ENCODE results near the gene APCDD1L. TPM values are rescaled to one million over a fixed set of nuclear protein-coding genes. Genes with fewer than 3 reads are reported as not detected.

Gene APCDD1L
- total RNA-seq, 1 experiment from 2014 or later, result not detected

GRCh38 chr20:58421497-58421850 lies 93.7 kb downstream of the APCDD1L start:
- peak overlapping the region; percentile 89 for H3K27ac Mint-ChIP-seq (ENCODE audit: unreplicated experiment)
- peaks cover 2% of the 10 kb centered on the region; the same call in 1 of the 2 replicates for H3K36me3 ChIP-seq (ENCODE audit: control insufficient read depth, insufficient read depth, low read length)
- peak overlapping the region; percentile 50 for H3K4me3 Mint-ChIP-seq (ENCODE audit: unreplicated experiment)
- peak; percentile 74 to 79 for DNase-seq
- H3K4me1 Mint-ChIP-seq (ENCODE audit: low read depth, unreplicated experiment), result peaks cover 65% of the 10 kb centered on the region
- TF ChIP-seq CTCF (IDR thresholded peaks at IDR 0.05; ENCODE audit: insufficient read depth in 1 of 2, low read depth in 1 of 2, low read length in 1 of 2, severe bottlenecking in 1 of 2, unreplicated experiment in 1 of 2), result no peak
- H3K4me1 ChIP-seq, result peaks cover 71% of the 10 kb centered on the region
- ChIA-PET POLR2A (interaction anchor here (0.6 to 1.6 kb wide), 5 partner anchors 16 to 231 kb away, joined by 4 to 20 read pairs (median 5); partner anchors contain the start of gene VAPB), CTCF (interaction anchor here (0.5 to 1.5 kb wide), 7 partner anchors 13 to 611 kb away, joined by 3 to 7 read pairs (median 3); partner anchors contain the start of genes STX16 and VAPB)
- H3K9me3 ChIP-seq, result no peaks in the 10 kb centered on the region
- H3K36me3 Mint-ChIP-seq (ENCODE audit: insufficient read depth, unreplicated experiment), result peaks cover 58% of the 10 kb centered on the region
- intact Hi-C loops (cut with micrococcal nuclease; ENCODE audit: unreplicated experiment), result loop anchor here (10.0 kb wide), 1 partner anchor 97 kb away; no protein-coding TSS in a partner anchor
- H3K27me3 Mint-ChIP-seq (ENCODE audit: insufficient read depth, unreplicated experiment), result no peaks in the 10 kb centered on the region
- no peak overlapping the region for H3K4me3 ChIP-seq (ENCODE audit: low read depth, low read length)
- H3K27me3 ChIP-seq (replicated peaks; ENCODE audit: control insufficient read depth, insufficient read depth, low read length), result no peaks in the 10 kb centered on the region
- BruUV-seq (replicated peaks), result no TSS peak
- H3K9me3 Mint-ChIP-seq (ENCODE audit: unreplicated experiment), result no peaks in the 10 kb centered on the region

- Histone ChIP-seq H3K4me3 (ENCODE audit: low read depth, low read length) (no peak overlapping the region), H3K9me3 (no peaks in the 10 kb centered on the region), H3K27me3 (replicated peaks; ENCODE audit: control insufficient read depth, insufficient read depth, low read length) (no peaks in the 10 kb centered on the region), H3K36me3 (ENCODE audit: control insufficient read depth, insufficient read depth, low read length) (peaks cover 2% of the 10 kb centered on the region; the same call in 1 of the 2 replicates), H3K4me1 (peaks cover 65% of the 10 kb centered on the region)
- Mint-ChIP-seq H3K27me3 (ENCODE audit: insufficient read depth, unreplicated experiment) (no peaks in the 10 kb centered on the region), H3K9me3 (ENCODE audit: unreplicated experiment) (no peaks in the 10 kb centered on the region), H3K27ac (ENCODE audit: unreplicated experiment) (peak overlapping the region; percentile 89), H3K4me3 (ENCODE audit: unreplicated experiment) (peak overlapping the region; percentile 50), H3K4me1 (ENCODE audit: low read depth, unreplicated experiment) (peaks cover 70% of the 10 kb centered on the region), H3K36me3 (ENCODE audit: insufficient read depth, unreplicated experiment) (peaks cover 64% of the 10 kb centered on the region)
- TF ChIP-seq CTCF (IDR thresholded peaks at IDR 0.05; ENCODE audit: insufficient read depth in 1 of 2, low read depth in 1 of 2, low read length in 1 of 2, severe bottlenecking in 1 of 2, unreplicated experiment in 1 of 2), result no peak
- peak in 1 of 2 experiments; percentile 28 for DNase-seq
- POLR2A ChIA-PET, result interaction anchor here (0.6 to 1.6 kb wide), 5 partner anchors 16 to 111 kb away, joined by 4 to 20 read pairs (median 4); partner anchors contain the start of genes RAB22A and VAPB
- CTCF ChIA-PET, result interaction anchor here (0.5 to 1.5 kb wide), 7 partner anchors 13 to 610 kb away, joined by 3 to 7 read pairs (median 3); partner anchors contain the start of genes STX16 and VAPB
- BruUV-seq (replicated peaks), result no TSS peak
- intact Hi-C loops (cut with micrococcal nuclease; ENCODE audit: unreplicated experiment), result loop anchor here (10.0 kb wide), 1 partner anchor 96 kb away; no protein-coding TSS in a partner anchor
Measured at GRCh38 chr20:58420798-58421496, 94.3 kb downstream of the APCDD1L start.

GRCh38 chr20:58418949-58419748 lies 96.0 kb downstream of the APCDD1L start:
- H3K27me3 ChIP-seq (replicated peaks; ENCODE audit: control insufficient read depth, insufficient read depth, low read length), result no peaks in the 10 kb centered on the region
- H3K36me3 Mint-ChIP-seq (ENCODE audit: insufficient read depth, unreplicated experiment), result peaks cover 68% of the 10 kb centered on the region
- ChIA-PET CTCF (no interaction called here), POLR2A (no interaction called here)
- peaks cover 58% of the 10 kb centered on the region for H3K4me1 Mint-ChIP-seq (ENCODE audit: low read depth, unreplicated experiment)
- H3K4me3 Mint-ChIP-seq (ENCODE audit: unreplicated experiment), result no peak overlapping the region
- no peaks in the 10 kb centered on the region for H3K9me3 ChIP-seq
- H3K4me1 ChIP-seq, result peaks cover 49% of the 10 kb centered on the region
- no peak for TF ChIP-seq CTCF (IDR thresholded peaks at IDR 0.05; ENCODE audit: insufficient read depth in 1 of 2, low read depth in 1 of 2, low read length in 1 of 2, severe bottlenecking in 1 of 2, unreplicated experiment in 1 of 2)
- no peak overlapping the region for H3K4me3 ChIP-seq (ENCODE audit: low read depth, low read length)
- H3K9me3 Mint-ChIP-seq (ENCODE audit: unreplicated experiment), result no peaks in the 10 kb centered on the region
- TSS peak; percentile 6 for BruUV-seq (replicated peaks)
- intact Hi-C loops (cut with micrococcal nuclease; ENCODE audit: unreplicated experiment), result no loop called here
- H3K27ac Mint-ChIP-seq (ENCODE audit: unreplicated experiment), result peak overlapping the region; percentile 89
- peaks cover 2% of the 10 kb centered on the region; the same call in 1 of the 2 replicates for H3K36me3 ChIP-seq (ENCODE audit: control insufficient read depth, insufficient read depth, low read length)
- no peak for DNase-seq
- H3K27me3 Mint-ChIP-seq (ENCODE audit: insufficient read depth, unreplicated experiment), result no peaks in the 10 kb centered on the region
